Measurements from ENCODE around the gene SBF1.

GRCh38 chr22:50522806-50523438, 48.1 kb upstream of the SBF1 start:
- TF ChIP-seq CTCF (IDR thresholded peaks at IDR 0.05) (no peak), POLR2A (IDR thresholded peaks at IDR 0.05) (no peak), EP300 (IDR thresholded peaks at IDR 0.05) (no peak)
